HepG2 (cell line): ENCODE measurements around the gene SLC9A9. TPM values are rescaled to one million over a fixed set of nuclear protein-coding genes. Genes with fewer than 3 reads are reported as not detected.

ENCODE experiments used
- ATAC-seq: fragments of 200-7000 bp; cut with Tn5 transposase; 3 replicates; pipeline ENCODE4 v1.9.1; 2020; ENCODE audit warnings: mild to moderate bottlenecking, moderate library complexity
- BruUV-seq: library from RNA; stranded (reverse); fragments of 400-500 nt; replicated peaks from 2 replicates; lab custom pipeline; 2021; lab: Mats Ljungman, UMichigan
- CTCF ChIA-PET: fragments of 300-600 bp; formaldehyde crosslinking; extraction: SDS; loops from one replicate; lab custom pipeline; 2021; ENCODE audit warnings: low total read pairs, inconsistent platforms, low intra/inter-chr PET ratio; lab: Yijun Ruan, JAX
- POLR2A ChIA-PET: fragments of 350-600 bp; sonication (Branson Sonifier 250); formaldehyde crosslinking; loops from one replicate; lab custom pipeline; 2020; ENCODE audit warnings: antibody characterized with exemption, inconsistent platforms; lab: Yijun Ruan, JAX
- DNase-seq: peaks from one replicate; pipeline ENCODE4 v3.0.0-alpha.2; 2015; ENCODE audit warnings: low spot score
- FAIRE-seq: peaks from 3 replicates; lab custom pipeline; 2011; peaks lifted over from hg19 to GRCh38; lab: Jason Lieb, UNC
- H2AFZ ChIP-seq: one replicate; pipeline ENCODE4 v1.6.1; 2011; ENCODE audit warnings: low read length, inconsistent platforms
- H3K27ac ChIP-seq: fragments of 300-600 bp; 3 replicates; pipeline ENCODE4 v1.8.0; 2011; ENCODE audit warnings: mixed run types, mild to moderate bottlenecking, mixed read lengths, low read length, inconsistent platforms; ENCODE audit not compliant: insufficient read depth; ENCODE audit errors: extremely low read length
- H3K27me3 ChIP-seq, 2 experiments: fragments of 200-600 bp in 1 of 2; 2 replicates in 1 of 2; 3 replicates in 1 of 2; pipeline versions ENCODE4 v1.6.0 to v1.8.0; 2011; ENCODE audit warnings: low read length in 2 of 2, mild to moderate bottlenecking in 2 of 2, moderate library complexity in 2 of 2, inconsistent platforms in 1 of 2; ENCODE audit not compliant: insufficient read depth in 2 of 2, control insufficient read depth in 1 of 2
- H3K36me3 ChIP-seq, 2 experiments: fragments of 200-600 bp in 1 of 2; replicated peaks in 1 of 2; 2 replicates in 1 of 2; 3 replicates in 1 of 2; pipeline versions ENCODE4 v1.5.1 to v1.8.0; 2011; ENCODE audit warnings: low read length in 2 of 2, inconsistent platforms in 1 of 2; ENCODE audit not compliant: insufficient read depth in 2 of 2, control insufficient read depth in 1 of 2
- H3K4me1 ChIP-seq: 2 replicates; pipeline ENCODE4 v1.5.1; 2012; ENCODE audit warnings: low read length, inconsistent platforms; ENCODE audit not compliant: insufficient read depth
- H3K4me2 ChIP-seq: 2 replicates; pipeline ENCODE4 v1.6.0; 2011; ENCODE audit warnings: low read depth, low read length, inconsistent platforms
- H3K4me3 ChIP-seq, 3 experiments: fragments of 200-600 bp in 1 of 3; sonication (generic), shearing (Covaris generic) in 1 of 3; replicated peaks in 1 of 3; 2 replicates each; pipeline ENCODE4 v1.5.1; 2011 to 2016; ENCODE audit warnings: low read length in 3 of 3, inconsistent platforms in 2 of 3, low read depth in 2 of 3, mild to moderate bottlenecking in 2 of 3, control low read depth in 1 of 3, mixed read lengths in 1 of 3; ENCODE audit not compliant: insufficient read depth in 1 of 3
- H3K79me2 ChIP-seq: one replicate; pipeline ENCODE4 v1.6.1; 2011; ENCODE audit warnings: low read length, inconsistent platforms; ENCODE audit not compliant: insufficient read depth
- H3K9ac ChIP-seq: 2 replicates; pipeline ENCODE4 v1.6.0; 2011; ENCODE audit warnings: mild to moderate bottlenecking, low read depth, low read length, inconsistent platforms; ENCODE audit not compliant: insufficient read depth
- H3K9me3 ChIP-seq: 2 replicates; pipeline ENCODE4 v1.5.1; 2012; ENCODE audit warnings: mild to moderate bottlenecking, low read length
- H4K20me1 ChIP-seq: 2 replicates; pipeline ENCODE4 v1.6.0; 2011; ENCODE audit warnings: inconsistent platforms, mild to moderate bottlenecking, low read length, moderate library complexity; ENCODE audit not compliant: insufficient read depth
- ARHGAP35 ChIP-seq: sonication (generic); formaldehyde crosslinking; IDR thresholded peaks from 2 replicates; pipeline ENCODE4 v1.9.0; 2022; ENCODE audit warnings: mild to moderate bottlenecking, inconsistent platforms, moderate library complexity, missing genetic modification reagents, borderline replicate concordance
- CSRNP1 ChIP-seq: sonication (generic); formaldehyde crosslinking; IDR thresholded peaks from 2 replicates; pipeline ENCODE4 v1.8.1; 2023; ENCODE audit warnings: mild to moderate bottlenecking, missing genetic modification reagents
- FOSL2 ChIP-seq: sonication (generic); formaldehyde crosslinking; IDR thresholded peaks from 2 replicates; pipeline ENCODE4 v1.4.0; 2020; ENCODE audit warnings: missing genetic modification reagents
- GRHL1 ChIP-seq: sonication (generic); formaldehyde crosslinking; conservative IDR thresholded peaks from 2 replicates; pipeline ENCODE4 v1.8.0; 2022; ENCODE audit warnings: missing genetic modification reagents
- HNRNPLL ChIP-seq: fragments of 200-400 bp; formaldehyde crosslinking; IDR thresholded peaks from 2 replicates; pipeline ENCODE4 v1.6.1; 2017; ENCODE audit warnings: mild to moderate bottlenecking, low read depth, low read length; ENCODE audit not compliant: poor library complexity, severe bottlenecking
- MEIS2 ChIP-seq: sonication (generic); formaldehyde crosslinking; IDR thresholded peaks from 2 replicates; pipeline ENCODE4 v1.9.0; 2021; ENCODE audit warnings: mild to moderate bottlenecking, missing genetic modification reagents
- SSRP1 ChIP-seq: IDR thresholded peaks from 2 replicates; pipeline ENCODE4 v1.6.1; 2016; ENCODE audit warnings: control low read depth
- TBX2 ChIP-seq: sonication (generic); formaldehyde crosslinking; IDR thresholded peaks from 2 replicates; pipeline ENCODE4 v1.5.0; 2020; ENCODE audit warnings: missing genetic modification reagents, mild to moderate bottlenecking, borderline replicate concordance
- TFDP2 ChIP-seq: sonication (generic); formaldehyde crosslinking; IDR thresholded peaks from 2 replicates; pipeline ENCODE4 v1.4.0; 2020; ENCODE audit warnings: missing genetic modification reagents
- TOE1 ChIP-seq: sonication (generic); formaldehyde crosslinking; IDR thresholded peaks from 2 replicates; pipeline ENCODE4 v1.4.0; 2020; ENCODE audit warnings: mild to moderate bottlenecking, missing genetic modification reagents
- ZBTB33 ChIP-seq: sonication (generic); formaldehyde crosslinking; IDR thresholded peaks from 2 replicates; pipeline ENCODE4 v1.4.0; 2020; ENCODE audit warnings: missing genetic modification reagents
- ZBTB37 ChIP-seq: sonication (generic); formaldehyde crosslinking; IDR thresholded peaks from 2 replicates; pipeline ENCODE4 v1.4.0; 2020; ENCODE audit warnings: mild to moderate bottlenecking, missing genetic modification reagents
- ZNF225 ChIP-seq: sonication (generic); formaldehyde crosslinking; IDR thresholded peaks from 2 replicates; pipeline ENCODE4 v1.4.0; 2020; ENCODE audit warnings: mild to moderate bottlenecking, missing genetic modification reagents
- ZNF296 ChIP-seq: sonication (generic); formaldehyde crosslinking; conservative IDR thresholded peaks from 2 replicates; pipeline ENCODE4 v1.5.0; 2020; ENCODE audit warnings: mild to moderate bottlenecking, missing genetic modification reagents
- ZNF329 ChIP-seq: sonication (generic); formaldehyde crosslinking; IDR thresholded peaks from 2 replicates; pipeline ENCODE4 v1.9.0; 2021; ENCODE audit warnings: low read depth, mild to moderate bottlenecking, missing genetic modification reagents
- ZNF543 ChIP-seq: sonication (generic); formaldehyde crosslinking; IDR thresholded peaks from 2 replicates; pipeline ENCODE4 v1.4.0; 2020; ENCODE audit warnings: mild to moderate bottlenecking, missing genetic modification reagents
- whole genome bisulfite sequencing: methylation state at CpG from one replicate; pipeline ENCODE4 v1.1.6; 2017; ENCODE audit warnings: low lambda C conversion rate; 5-methylcytosine and 5-hydroxymethylcytosine counted together
- in situ Hi-C: cut with HindIII; loops from 2 replicates; pipeline ENCODE4 v1.10.0; 2017; ENCODE audit warnings: low pct_unique_long_range_greater_than_20kb; ENCODE audit not compliant: extremely low pct_ligation_motif_present
- intact Hi-C: fragments of 100-400 bp; cut with micrococcal nuclease; formaldehyde crosslinking; loops from one replicate; pipeline ENCODE4 v1.10.0; 2022; ENCODE audit not compliant: unreplicated experiment
- polyA plus RNA-seq, 8 experiments: library from polyadenylated mRNA; depleted of rRNA in 3 of 8; stranded (reverse) in 7 of 8; unstranded in 1 of 8; fragments of >200 nt; fragmentation: Illumina TruSeq in 4 of 8; extraction: Trizol in 4 of 8; gene quantifications; 2 replicates each; pipeline versions ENCODE4 v1.2.1 to v1.2.3, GENCODE V29; 2011 to 2016; ENCODE audit warnings: low read depth in 4 of 8, missing spikeins in 1 of 8, mixed read lengths in 1 of 8; ENCODE audit not compliant: insufficient read depth in 1 of 8
- total RNA-seq, 5 experiments: library from RNA; depleted of rRNA; stranded (reverse); fragments of >200 nt; fragmentation: Illumina TruSeq; extraction: Trizol; gene quantifications; 2 replicates each; pipeline ENCODE4 v1.2.3, GENCODE V29; 2016; ENCODE audit warnings: low read depth in 1 of 5

Gene SLC9A9
- total and polyA plus RNA-seq, 2 of the 13 experiments (the other 11 are each of a cell fraction or from before 2014, with no cell fraction given): not detected

GRCh38 chr3:143436231-143436930 is 411.9 kb downstream of the SLC9A9 start:
- in situ Hi-C loops: no loop called here
- Histone ChIP-seq H4K20me1 (no peaks in the 10 kb centered on the region), H3K79me2 (no peaks in the 10 kb centered on the region), H3K4me1 (no peaks in the 10 kb centered on the region), H3K4me2 (no peak overlapping the region), H2AFZ (no peak overlapping the region), H3K27ac (no peak overlapping the region), H3K9ac (no peak overlapping the region), H3K9me3 (no peaks in the 10 kb centered on the region), H3K4me3 (no peak overlapping the region), H3K27me3 (no peaks in the 10 kb centered on the region), H3K36me3 (no peaks in the 10 kb centered on the region)
- POLR2A ChIA-PET: no interaction called here
- DNase-seq (no peak), FAIRE-seq (no peak), ATAC-seq (no peak)
- WGBS: 28% methylated on average over 4 of the region's 5 CpGs
- intact Hi-C loops: no loop called here
- no TSS peak for BruUV-seq
- CTCF ChIA-PET: no interaction called here
- TF ChIP-seq HNRNPLL (no peak), ZBTB37 (CRISPR knock-in tag) (no peak), GRHL1 (no peak), ZBTB33 (no peak), ARHGAP35 (CRISPR knock-in tag) (no peak), TFDP2 (CRISPR knock-in tag) (no peak), TBX2 (CRISPR knock-in tag) (no peak), ZNF543 (CRISPR knock-in tag) (no peak), ZNF329 (CRISPR knock-in tag) (no peak), SSRP1 (CRISPR knock-in tag) (no peak), FOSL2 (CRISPR knock-in tag) (no peak), CSRNP1 (no peak), ZNF225 (CRISPR knock-in tag) (no peak), MEIS2 (no peak), TOE1 (CRISPR knock-in tag) (no peak), ZNF296 (CRISPR knock-in tag) (no peak)
